Gastrocnemius medialis (tissue), 4 donors: Measurements from ENCODE around the gene BBS9. TPM values are rescaled to one million over a fixed set of nuclear protein-coding genes. Genes with fewer than 3 reads are reported as not detected.

Source experiments
- ATAC-seq, 2 donors: fragments of 150-250 bp; one replicate each; pipeline ENCODE4 v1.9.1; 2016
- DNase-seq, 2 donors: peaks; one replicate each; pipeline ENCODE4 v3.0.0-alpha.2; 2019
- H3K27ac ChIP-seq, 4 donors: fragments of 200-600 bp; sonication (generic); 1 replicate in 1 of 4; 2 replicates in 3 of 4; pipeline ENCODE4 v1.5.1; 2016 to 2018; ENCODE audit warnings: mild to moderate bottlenecking in 2 of 4, moderate library complexity in 1 of 4
- H3K27me3 ChIP-seq, 3 donors: fragments of 200-600 bp; sonication (generic) in 2 of 3; 1 replicate in 1 of 3; 2 replicates in 2 of 3; pipeline versions ENCODE4 v1.5.1 to v1.6.0; 2016 to 2019; ENCODE audit warnings: mild to moderate bottlenecking in 1 of 3, moderate library complexity in 1 of 3
- H3K36me3 ChIP-seq, 2 donors: fragments of 200-600 bp; sonication (generic) in 1 of 2; one replicate each; pipeline ENCODE4 v1.5.1; 2017 to 2018
- H3K4me1 ChIP-seq, 2 donors: fragments of 200-600 bp; sonication (generic) in 1 of 2; one replicate each; pipeline ENCODE4 v1.5.1; 2016 to 2017; ENCODE audit warnings: mild to moderate bottlenecking in 2 of 2
- H3K4me3 ChIP-seq, 4 donors: fragments of 200-600 bp; sonication (generic) in 3 of 4; 1 replicate in 1 of 4; 2 replicates in 3 of 4; pipeline ENCODE4 v1.5.1; 2016 to 2019; ENCODE audit warnings: mild to moderate bottlenecking in 2 of 4
- H3K9me3 ChIP-seq, 3 donors: fragments of 200-600 bp; sonication (generic) in 2 of 3; 1 replicate in 1 of 3; 2 replicates in 2 of 3; pipeline ENCODE4 v1.5.1; 2016 to 2019
- POLR2A ChIP-seq, 2 donors: fragments of 450-650 bp; IDR thresholded peaks; one replicate each; pipeline ENCODE4 v1.6.1; 2017; ENCODE audit warnings: antibody characterized with exemption in 2 of 2, mild to moderate bottlenecking in 2 of 2, moderate library complexity in 2 of 2
- in situ Hi-C, 4 donors: fragments of 200-750 bp; cut with MboI; loops; one replicate each; pipeline versions ENCODE4 v1.15.0 to v1.8.0; 2017; ENCODE audit warnings: low sequenced_read_pairs in 4 of 4
- intact Hi-C: fragments of 100-400 bp; cut with DNase I; formaldehyde crosslinking; loops from one replicate; pipeline ENCODE4 v1.15.1; 2023; ENCODE audit warnings: low total_unique reads
- total RNA-seq, 4 donors: library from RNA; depleted of rRNA; stranded (reverse); fragments of >200 nt; gene quantifications; one replicate each; pipeline versions ENCODE4 v1.1.0 to v1.2.3, GENCODE V29; 2016
- TF ChIP-seq, protein P1 (sequence below), 5 experiments: fragments of 450-650 bp in 3 of 5; fragments of 200-600 bp in 2 of 5; sonication (generic) in 2 of 5; IDR thresholded peaks in 4 of 5; conservative IDR thresholded peaks in 1 of 5; 1 replicate in 4 of 5; 2 replicates in 1 of 5; pipeline ENCODE4 v1.5.1; 2016 to 2019; ENCODE audit warnings: antibody characterized with exemption in 5 of 5, mild to moderate bottlenecking in 3 of 5, moderate library complexity in 3 of 5

Gene BBS9
- total RNA-seq, 4 donors from 2014 or later, result 3.5 to 6.5 (median 5.4) TPM

DNA sequence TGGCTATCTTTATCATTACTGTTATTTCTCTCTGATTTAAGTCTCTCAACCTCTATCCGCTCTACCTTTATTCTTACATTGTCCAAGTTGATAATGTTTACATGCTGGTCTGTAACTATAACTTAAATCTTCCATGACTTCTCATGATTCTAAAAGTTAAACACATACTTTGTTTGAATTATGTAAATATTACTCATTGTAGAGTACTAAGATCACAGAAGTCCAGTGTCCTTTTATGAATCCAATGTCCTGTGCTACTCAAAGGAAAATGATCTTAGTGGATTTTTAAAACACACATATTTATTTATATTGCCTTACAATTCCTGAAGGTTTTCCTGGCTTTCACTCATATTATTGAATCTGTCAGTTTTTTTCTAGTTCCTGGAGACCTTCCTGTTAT lies 70.9 kb downstream of the BBS9 start:
- in situ Hi-C loops, result no loop called here
- no peak for ATAC-seq
- H3K9me3 ChIP-seq, result no peaks in the 10 kb centered on the region

DNA sequence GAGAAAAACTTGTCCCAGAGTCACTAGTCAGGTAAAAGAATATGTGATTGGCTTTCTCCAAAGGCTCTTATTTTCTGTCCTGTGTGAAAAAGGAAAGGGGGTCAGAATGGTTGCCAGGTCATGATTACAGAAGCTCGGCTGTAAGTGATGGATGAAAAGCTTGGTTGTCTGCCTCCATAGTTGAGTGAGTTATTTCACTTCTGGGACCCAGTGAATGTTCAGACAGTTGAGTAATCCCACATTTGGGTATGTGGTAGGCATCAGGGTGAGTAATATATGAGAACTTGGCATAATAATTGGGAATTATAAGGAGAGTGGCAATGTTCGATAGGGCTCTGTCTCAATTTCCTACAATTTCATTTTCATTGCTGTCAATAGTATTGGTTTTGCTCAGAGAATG lies 72.5 kb downstream of the BBS9 start:
- Histone ChIP-seq H3K27ac (no peak overlapping the region), H3K9me3 (no peaks in the 10 kb centered on the region), H3K4me1 (no peaks in the 10 kb centered on the region), H3K36me3 (no peaks in the 10 kb centered on the region), H3K27me3 (no peaks in the 10 kb centered on the region), H3K4me3 (no peak overlapping the region)
- DNase-seq (no peak), ATAC-seq (no peak)
- TF ChIP-seq POLR2A (IDR thresholded peaks at IDR 0.05), result no peak
- TF ChIP-seq, protein P1, sequence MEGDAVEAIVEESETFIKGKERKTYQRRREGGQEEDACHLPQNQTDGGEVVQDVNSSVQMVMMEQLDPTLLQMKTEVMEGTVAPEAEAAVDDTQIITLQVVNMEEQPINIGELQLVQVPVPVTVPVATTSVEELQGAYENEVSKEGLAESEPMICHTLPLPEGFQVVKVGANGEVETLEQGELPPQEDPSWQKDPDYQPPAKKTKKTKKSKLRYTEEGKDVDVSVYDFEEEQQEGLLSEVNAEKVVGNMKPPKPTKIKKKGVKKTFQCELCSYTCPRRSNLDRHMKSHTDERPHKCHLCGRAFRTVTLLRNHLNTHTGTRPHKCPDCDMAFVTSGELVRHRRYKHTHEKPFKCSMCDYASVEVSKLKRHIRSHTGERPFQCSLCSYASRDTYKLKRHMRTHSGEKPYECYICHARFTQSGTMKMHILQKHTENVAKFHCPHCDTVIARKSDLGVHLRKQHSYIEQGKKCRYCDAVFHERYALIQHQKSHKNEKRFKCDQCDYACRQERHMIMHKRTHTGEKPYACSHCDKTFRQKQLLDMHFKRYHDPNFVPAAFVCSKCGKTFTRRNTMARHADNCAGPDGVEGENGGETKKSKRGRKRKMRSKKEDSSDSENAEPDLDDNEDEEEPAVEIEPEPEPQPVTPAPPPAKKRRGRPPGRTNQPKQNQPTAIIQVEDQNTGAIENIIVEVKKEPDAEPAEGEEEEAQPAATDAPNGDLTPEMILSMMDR (IDR thresholded peaks at IDR 0.05 in 4 of 5, conservative IDR thresholded peaks at IDR 0.05 in 1 of 5), result no peak
- intact Hi-C loops, result no loop called here
- in situ Hi-C loops, result no loop called here

More for the DNA sequence above, 70.9 kb downstream of the BBS9 start:
- intact Hi-C loops, result no loop called here
- Histone ChIP-seq H3K4me3 (no peak overlapping the region), H3K36me3 (no peaks in the 10 kb centered on the region), H3K4me1 (peaks cover 0 to 10% of the 10 kb centered on the region in 2 donors), H3K27ac (no peak overlapping the region), H3K27me3 (no peaks in the 10 kb centered on the region)
- DNase-seq, result no peak
- TF ChIP-seq POLR2A (IDR thresholded peaks at IDR 0.05), result no peak
- TF ChIP-seq, protein P1 (IDR thresholded peaks at IDR 0.05 in 4 of 5, conservative IDR thresholded peaks at IDR 0.05 in 1 of 5), result no peak

DNA sequence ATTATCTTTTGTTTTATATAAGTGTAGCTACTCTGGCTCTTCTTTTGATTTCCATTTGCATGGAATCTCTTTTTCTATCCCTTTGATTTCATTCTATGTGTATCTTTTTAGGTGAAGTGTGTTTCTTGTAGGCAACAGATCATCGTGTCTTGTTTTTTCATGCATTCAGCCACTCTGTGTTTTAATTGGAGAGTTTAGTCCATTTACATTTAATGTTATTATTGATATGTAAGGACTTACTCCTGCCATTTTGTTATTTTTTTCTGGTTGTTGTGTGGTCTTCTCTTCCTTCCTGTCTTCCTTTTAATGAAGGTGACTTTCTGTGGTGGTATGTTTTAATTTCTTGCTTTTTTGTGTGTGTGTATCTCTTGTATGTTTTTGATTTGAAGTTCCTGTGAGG lies 81.6 kb downstream of the BBS9 start:
- Histone ChIP-seq H3K4me1 (no peaks in the 10 kb centered on the region), H3K9me3 (peaks cover 0 to 6% (median 4%) of the 10 kb centered on the region in 3 donors), H3K4me3 (no peak overlapping the region), H3K27ac (no peak overlapping the region), H3K36me3 (peaks cover 0 to 10% of the 10 kb centered on the region in 2 donors), H3K27me3 (no peaks in the 10 kb centered on the region)
- TF ChIP-seq, protein P1 (IDR thresholded peaks at IDR 0.05 in 4 of 5, conservative IDR thresholded peaks at IDR 0.05 in 1 of 5), result no peak
- TF ChIP-seq POLR2A (IDR thresholded peaks at IDR 0.05), result no peak
- intact Hi-C loops, result no loop called here
- no peak for ATAC-seq
- DNase-seq, result no peak
- in situ Hi-C loops, result no loop called here

- DNase-seq, result no peak
- no peak overlapping the region for H3K27ac ChIP-seq
- TF ChIP-seq, protein P1 (IDR thresholded peaks at IDR 0.05 in 4 of 5, conservative IDR thresholded peaks at IDR 0.05 in 1 of 5), result no peak
- no peak for TF ChIP-seq POLR2A (IDR thresholded peaks at IDR 0.05)
- intact Hi-C loops, result no loop called here
- no peak overlapping the region for H3K4me3 ChIP-seq
- peaks cover 0 to 6% (median 4%) of the 10 kb centered on the region in 3 donors for H3K9me3 ChIP-seq
- no peaks in the 10 kb centered on the region for H3K27me3 ChIP-seq
- no peak for ATAC-seq
- in situ Hi-C loops, result no loop called here
- peaks cover 0 to 10% of the 10 kb centered on the region in 2 donors for H3K36me3 ChIP-seq
- no peaks in the 10 kb centered on the region for H3K4me1 ChIP-seq
Observed at GRCh38 chr7:33212144-33212543, 82.8 kb downstream of the BBS9 start.

- no peaks in the 10 kb centered on the region for H3K4me1 ChIP-seq
- H3K27me3 ChIP-seq, result no peaks in the 10 kb centered on the region
- DNase-seq (no peak), ATAC-seq (no peak)
- H3K4me3 ChIP-seq, result no peak overlapping the region
- H3K27ac ChIP-seq, result no peak overlapping the region
- in situ Hi-C loops (no loop called here), intact Hi-C loops (no loop called here)
- H3K9me3 ChIP-seq, result peaks cover 0 to under 1% (median 0%) of the 10 kb centered on the region in 3 donors
- TF ChIP-seq POLR2A (IDR thresholded peaks at IDR 0.05), result no peak
- peaks cover 0 to under 1% of the 10 kb centered on the region in 2 donors for H3K36me3 ChIP-seq
Observed at GRCh38 chr7:33215992-33216391, 86.6 kb downstream of the BBS9 start.
